ENCODE data around the gene DNAJC12.

DNA sequence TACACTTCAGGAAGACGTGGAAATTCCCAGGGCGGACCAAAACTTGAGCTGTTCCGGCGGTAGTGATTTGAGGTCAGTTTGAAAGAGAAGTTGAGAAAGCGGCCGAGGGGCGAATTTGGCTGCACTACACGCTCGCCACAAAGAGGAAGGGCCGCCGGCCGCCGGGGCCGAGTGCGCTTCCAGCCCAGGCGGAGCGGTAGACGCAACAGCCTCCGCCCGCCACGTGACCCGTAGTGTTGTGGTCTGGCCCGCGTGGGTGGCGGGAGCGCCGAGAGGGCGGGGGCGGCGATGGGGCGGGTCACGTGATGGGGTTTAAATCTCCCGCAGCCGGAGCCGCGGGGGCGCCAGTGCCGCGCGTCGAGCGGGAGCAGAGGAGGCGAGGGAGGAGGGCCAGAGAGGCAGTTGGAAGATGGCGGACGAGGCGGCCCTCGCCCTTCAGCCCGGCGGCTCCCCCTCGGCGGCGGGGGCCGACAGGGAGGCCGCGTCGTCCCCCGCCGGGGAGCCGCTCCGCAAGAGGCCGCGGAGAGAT is 46.4 kb upstream of the DNAJC12 start, which contains the start of gene SIRT1:
- TF ChIP-seq POLR2AphosphoS5 (IDR thresholded peaks at IDR 0.05; ENCODE audit: low read depth, low read length), result peak; percentile 89
- TF ChIP-seq SIN3A (IDR thresholded peaks at IDR 0.05; ENCODE audit: borderline replicate concordance, insufficient read depth, low read length), result peak; percentile 95; the same call in 1 of the 2 replicates
- peak; percentile 70; the same call in 1 of the 2 replicates for TF ChIP-seq TAF1 (IDR thresholded peaks at IDR 0.05; ENCODE audit: borderline replicate concordance, insufficient read depth, low read length)
- TF ChIP-seq REST (IDR thresholded peaks at IDR 0.05; ENCODE audit: insufficient read depth in 1 of 2, low read depth in 2 of 2, low read length in 2 of 2), result 0 out of 4 replicates have a peak, but pooled peaks of 1 of the 2 experiments have one; percentile 3
- peak; percentile 99 for TF ChIP-seq FOXP2 (optimal IDR thresholded peaks at IDR 0.05; ENCODE audit: borderline replicate concordance, extremely low read depth, extremely low read length, insufficient read depth)
